B cell (primary cell): ENCODE measurements around the gene PRH2. TPM values are rescaled to one million over a fixed set of nuclear protein-coding genes. Genes with fewer than 3 reads are reported as not detected.

ENCODE experiments used
- ATAC-seq: fragments of 200-7000 bp; cut with Tn5 transposase; one replicate; pipeline ENCODE4 v1.10.0; 2021; ENCODE audit warnings: low read depth, mild to moderate bottlenecking, moderate number of reproducible peaks, moderate library complexity
- CTCF ChIA-PET: fragments of 350-600 bp; sonication (Branson Sonifier 250); formaldehyde crosslinking; loops from one replicate; lab custom pipeline; 2021; ENCODE audit warnings: antibody characterized with exemption, inconsistent platforms; lab: Charles Lee
- POLR2A ChIA-PET: fragments of 350-600 bp; sonication (Branson Sonifier 250); formaldehyde crosslinking; loops from one replicate; lab custom pipeline; 2021; ENCODE audit warnings: antibody characterized with exemption; lab: Charles Lee
- DNase-seq: peaks from one replicate; pipeline ENCODE4 v3.0.0; 2013
- H2AFZ ChIP-seq: 2 replicates; pipeline ENCODE4 v1.6.1; 2012; ENCODE audit warnings: mild to moderate bottlenecking, low read depth, low read length; ENCODE audit not compliant: insufficient read depth, poor library complexity, severe bottlenecking
- H3K27ac ChIP-seq, 2 donors: 1 replicate in 1 of 2; 2 replicates in 1 of 2; pipeline ENCODE4 v1.5.1; 2012 to 2013; ENCODE audit warnings: low read length in 2 of 2, mild to moderate bottlenecking in 2 of 2, moderate library complexity in 1 of 2
- H3K27me3 ChIP-seq, 4 experiments: fragments of 200-600 bp in 1 of 4; sonication (generic) in 1 of 4; replicated peaks in 1 of 4; 1 replicate in 2 of 4; 2 replicates in 2 of 4; pipeline versions ENCODE4 v1.6.1 to v1.7.0; 2013 to 2016; ENCODE audit warnings: low read length in 3 of 4, mild to moderate bottlenecking in 2 of 4, mixed read lengths in 1 of 4, moderate library complexity in 1 of 4; ENCODE audit not compliant: insufficient read depth in 4 of 4, control insufficient read depth in 3 of 4; ENCODE audit errors: control extremely low read depth in 1 of 4
- H3K36me3 ChIP-seq, 2 experiments: replicated peaks in 1 of 2; 1 replicate in 1 of 2; 2 replicates in 1 of 2; pipeline versions ENCODE4 v1.6.1 to v1.7.1; 2013; ENCODE audit warnings: low read length in 1 of 2; ENCODE audit not compliant: insufficient read depth in 2 of 2, control insufficient read depth in 1 of 2; ENCODE audit errors: control extremely low read depth in 1 of 2, extremely low read depth in 1 of 2
- H3K4me1 ChIP-seq, 2 donors: fragments of 200-600 bp in 1 of 2; sonication (generic) in 1 of 2; 1 replicate in 1 of 2; 2 replicates in 1 of 2; pipeline versions ENCODE4 v1.5.1 to v1.6.1; 2013 to 2017; ENCODE audit warnings: low read length in 2 of 2; ENCODE audit not compliant: control insufficient read depth in 2 of 2, insufficient read depth in 2 of 2
- H3K4me2 ChIP-seq: replicated peaks from 2 replicates; pipeline ENCODE3; 2012; ENCODE audit warnings: mild to moderate bottlenecking, low read depth, low read length; ENCODE audit not compliant: poor library complexity, severe bottlenecking
- H3K4me3 ChIP-seq, 5 experiments: fragments of 200-600 bp in 1 of 5; sonication (generic) in 1 of 5; 1 replicate in 3 of 5; 2 replicates in 2 of 5; pipeline versions ENCODE4 v1.5.1 to v1.7.0; 2011 to 2016; ENCODE audit warnings: low read length in 4 of 5, mild to moderate bottlenecking in 4 of 5, low read depth in 2 of 5, control low read depth in 1 of 5, moderate library complexity in 1 of 5; ENCODE audit not compliant: insufficient read depth in 1 of 5; ENCODE audit errors: control extremely low read depth in 1 of 5, extremely low read depth in 1 of 5
- H3K79me2 ChIP-seq: fragments of 200-600 bp; sonication (generic); one replicate; pipeline ENCODE4 v1.6.0; 2016; ENCODE audit warnings: low read length; ENCODE audit not compliant: control insufficient read depth, insufficient read depth
- H3K9ac ChIP-seq: fragments of 200-600 bp; sonication (generic); 2 replicates; pipeline ENCODE4 v1.6.1; 2017; ENCODE audit warnings: mild to moderate bottlenecking, low read length, moderate library complexity
- H3K9me3 ChIP-seq, 3 donors: one replicate each; pipeline versions ENCODE4 v1.6.1 to v1.7.1; 2013; ENCODE audit warnings: low read length in 2 of 3; ENCODE audit not compliant: control insufficient read depth in 2 of 3, insufficient read depth in 1 of 3; ENCODE audit errors: control extremely low read depth in 1 of 3
- H4K20me1 ChIP-seq: 2 replicates; pipeline ENCODE4 v1.6.0; 2012; ENCODE audit warnings: mild to moderate bottlenecking, low read length; ENCODE audit not compliant: insufficient read depth, control insufficient read depth, poor library complexity, severe bottlenecking
- H3K27ac Mint-ChIP-seq: one replicate; pipeline ENCODE4 v1.8.0; 2021; ENCODE audit warnings: mixed read lengths
- H3K27me3 Mint-ChIP-seq: one replicate; pipeline ENCODE4 v1.8.0; 2021; ENCODE audit warnings: mixed read lengths
- H3K4me1 Mint-ChIP-seq: one replicate; pipeline ENCODE4 v1.8.0; 2021; ENCODE audit warnings: mixed read lengths
- H3K4me3 Mint-ChIP-seq: one replicate; pipeline ENCODE4 v1.8.0; 2021; ENCODE audit warnings: mixed read lengths
- H3K9me3 Mint-ChIP-seq: one replicate; pipeline ENCODE4 v1.8.0; 2022; ENCODE audit warnings: mixed read lengths; ENCODE audit not compliant: insufficient read depth
- CTCF ChIP-seq: fragments of 200-600 bp; IDR thresholded peaks from one replicate; pipeline ENCODE4 v1.8.0; 2022; ENCODE audit warnings: antibody characterized with exemption, mild to moderate bottlenecking
- EZH2 ChIP-seq: IDR thresholded peaks from 2 replicates; pipeline ENCODE4 v1.6.1; 2012; ENCODE audit warnings: borderline replicate concordance, low read depth, mild to moderate bottlenecking, moderate library complexity, low read length; ENCODE audit not compliant: insufficient read depth, poor library complexity, severe bottlenecking
- WGBS: methylation state at CpG from one replicate; pipeline ENCODE4 v1.1.5; 2013; ENCODE audit warnings: missing lambda C conversion rate; ENCODE audit not compliant: insufficient coverage; 5-methylcytosine and 5-hydroxymethylcytosine counted together
- intact Hi-C: fragments of 100-400 bp; cut with micrococcal nuclease; formaldehyde crosslinking; loops from one replicate; pipeline ENCODE4 v1.10.0; 2022
- polyA plus RNA-seq: library from polyadenylated mRNA; depleted of rRNA; stranded (reverse); fragments of >200 nt; gene quantifications from 2 replicates; pipeline ENCODE4 v1.2.3, GENCODE V29; 2012
- total RNA-seq, 2 donors: library from RNA; stranded (reverse); fragments of 120-200 nt in 1 of 2; gene quantifications; 1 replicate in 1 of 2; 2 replicates in 1 of 2; pipeline versions ENCODE4 v1.2.3 to v1.2.4, GENCODE V29; 2013 to 2022

Gene PRH2
- total and polyA plus RNA-seq, 2 donors (not counting 1 experiment from before 2014, with no cell fraction given): 2.6 TPM; not detected in 1

DNA sequence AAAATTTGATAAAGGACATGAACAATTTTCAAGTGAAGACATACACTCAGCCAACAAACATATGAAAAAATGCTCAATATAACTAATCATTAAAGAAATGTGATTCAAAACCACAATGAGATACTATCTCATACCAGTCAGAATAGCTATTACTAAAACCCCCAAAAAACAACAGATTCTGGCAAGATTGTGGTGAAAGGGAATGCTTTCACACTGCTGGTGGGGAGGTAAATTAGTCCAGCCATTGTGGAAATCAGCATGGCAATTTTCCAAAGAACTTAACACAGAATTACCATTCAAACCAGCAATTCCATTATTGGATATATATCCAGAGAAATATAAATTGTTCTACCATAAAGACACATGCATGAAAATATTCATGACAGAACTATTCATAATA, 28.7 kb downstream of the PRH2 start:
- Mint-ChIP-seq H3K27me3 (no peaks in the 10 kb centered on the region), H3K4me3 (no peak overlapping the region), H3K9me3 (no peaks in the 10 kb centered on the region), H3K27ac (no peak overlapping the region), H3K4me1 (peaks cover 19% of the 10 kb centered on the region)
- Histone ChIP-seq H3K27ac (no peak overlapping the region), H3K9ac (no peak overlapping the region), H2AFZ (no peak overlapping the region), H3K4me2 (no peak overlapping the region), H4K20me1 (no peaks in the 10 kb centered on the region), H3K27me3 (no peaks in the 10 kb centered on the region), H3K4me3 (no peak overlapping the region), H3K4me1 (peaks cover 11 to 12% of the 10 kb centered on the region in 2 donors), H3K79me2 (peaks cover 13% of the 10 kb centered on the region), H3K9me3 (peaks cover 0 to 3% (median 2%) of the 10 kb centered on the region in 3 donors), H3K36me3 (no peaks in the 10 kb centered on the region)
- ChIA-PET POLR2A (no interaction called here), CTCF (no interaction called here)
- intact Hi-C loops: no loop called here
- TF ChIP-seq EZH2 (no peak), CTCF (no peak)
- no peak for DNase-seq
- no peak for ATAC-seq

DNA sequence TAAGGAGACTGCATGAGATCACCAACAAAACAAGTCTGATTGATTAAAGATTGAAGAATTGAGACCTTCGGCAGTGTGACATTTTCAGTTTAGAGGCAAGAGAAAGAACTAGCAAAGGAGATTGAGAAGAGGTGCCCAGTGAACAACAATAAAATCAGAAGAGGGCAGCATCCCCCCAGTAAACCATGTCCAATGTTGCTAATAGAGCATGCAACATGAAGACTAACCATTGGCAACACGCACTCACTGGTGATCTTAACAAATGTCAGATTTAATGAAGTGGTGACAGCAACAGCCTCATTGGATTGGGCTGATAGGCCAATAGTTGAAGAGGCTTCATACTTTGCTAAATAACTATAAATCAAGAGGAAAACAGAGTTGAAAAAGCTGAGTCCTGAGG, 30.8 kb downstream of the PRH2 start:
- ATAC-seq: no peak
- H3K4me2 ChIP-seq: no peak overlapping the region
- DNase-seq: no peak
- Mint-ChIP-seq H3K27ac (no peak overlapping the region), H3K27me3 (no peaks in the 10 kb centered on the region), H3K9me3 (no peaks in the 10 kb centered on the region), H3K4me1 (peaks cover 19% of the 10 kb centered on the region), H3K4me3 (no peak overlapping the region)
- TF ChIP-seq CTCF (no peak), EZH2 (no peak)
- H3K4me3 ChIP-seq: no peak overlapping the region
- ChIA-PET POLR2A (no interaction called here), CTCF (no interaction called here)
- H3K4me1 ChIP-seq: peaks cover 11 to 12% of the 10 kb centered on the region in 2 donors
- H4K20me1 ChIP-seq: no peaks in the 10 kb centered on the region
- H2AFZ ChIP-seq: no peak overlapping the region
- peaks cover 0 to 2% (median 0%) of the 10 kb centered on the region in 3 donors for H3K9me3 ChIP-seq
- intact Hi-C loops: no loop called here
- H3K27ac ChIP-seq: no peak overlapping the region
- peaks cover 8% of the 10 kb centered on the region for H3K79me2 ChIP-seq
- no peak overlapping the region for H3K9ac ChIP-seq
- no CpG with 5 or more reads among the region's 2 CpGs for WGBS
- no peaks in the 10 kb centered on the region for H3K27me3 ChIP-seq
- H3K36me3 ChIP-seq: no peaks in the 10 kb centered on the region
